Embryonic facial prominence (tissue), 1 donor: ENCODE measurements around the gene OR7C2.

ENCODE experiments used
- DNase-seq: peaks from one replicate; pipeline ENCODE4 v3.0.0-alpha.2; 2016; ENCODE audit errors: extremely low spot score

The OR7C2 gene

DNA sequence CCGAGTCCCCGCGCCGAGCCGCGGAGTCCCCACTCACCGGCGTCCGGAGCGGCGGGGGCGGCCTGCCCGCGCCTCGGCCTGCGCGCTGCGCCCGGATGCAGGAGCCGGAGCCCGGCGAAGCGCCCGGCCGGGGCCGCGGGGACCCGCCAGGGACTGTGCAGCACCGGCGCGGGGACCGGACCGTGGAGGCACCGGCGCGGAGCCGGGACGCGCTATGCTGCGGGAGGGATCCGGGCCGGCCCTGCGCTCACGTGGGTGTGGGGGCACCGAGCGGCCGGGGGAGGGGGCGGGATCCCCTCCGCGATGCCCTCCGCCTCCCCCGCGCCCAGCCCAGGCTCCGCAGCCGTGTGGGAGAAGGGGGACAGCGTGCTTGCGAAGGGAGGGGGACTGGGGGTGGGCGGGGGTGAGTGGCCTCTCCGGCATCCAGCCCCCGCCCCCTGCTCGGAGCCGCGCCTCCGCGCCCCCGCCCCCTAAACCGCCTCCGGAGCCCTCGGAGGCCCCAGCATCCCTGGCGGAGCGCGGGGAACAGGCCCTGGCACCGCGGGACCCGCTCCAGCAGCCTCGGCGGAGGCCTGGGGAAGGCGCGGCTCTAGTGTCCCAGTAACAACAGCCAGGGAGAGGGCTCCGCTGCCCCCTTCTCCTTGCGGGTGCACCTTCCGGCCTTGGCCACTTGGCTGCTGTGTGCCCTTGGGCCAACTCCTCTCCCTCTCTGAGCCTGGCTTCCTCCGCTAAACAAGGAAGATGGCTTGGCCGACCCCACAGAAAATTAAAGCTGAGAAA, 38.4 kb downstream of the OR7C2 start, which contains the start of gene SLC1A6:
Gene SLC1A6, minus strand, starts transcription at position 389 of the 780 bp plus-strand sequence. CDS start 6,954 bp downstream, outside the sequence.
- no peak for DNase-seq

DNA sequence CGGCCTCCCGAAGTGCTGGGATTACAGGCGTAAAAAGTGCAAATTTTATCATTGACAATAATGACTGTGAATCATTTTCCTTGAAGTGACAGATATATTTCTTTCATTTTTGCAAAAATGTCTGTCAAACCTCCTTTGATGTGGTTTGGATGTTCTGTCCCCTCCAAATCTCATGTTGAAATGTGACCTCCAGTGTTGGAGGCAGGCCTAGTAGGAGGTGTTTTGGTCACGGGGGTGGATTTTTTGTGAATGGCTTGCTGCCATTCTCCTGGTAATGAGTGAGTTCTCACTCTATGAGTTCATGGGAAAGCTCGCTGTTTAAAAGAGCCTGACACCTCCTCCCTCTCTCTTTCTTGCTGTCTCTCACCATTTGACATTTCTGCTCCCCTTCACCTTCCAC, 43.8 kb downstream of the OR7C2 start:
- no peak for DNase-seq
